Loucy (cell line): Measurements from ENCODE around the gene TRMT112.

Source experiments
- H2AFZ ChIP-seq: fragments of 200-600 bp; sonication (generic); 2 replicates; pipeline ENCODE4 v1.6.0; 2016; ENCODE audit warnings: antibody characterized with exemption, mild to moderate bottlenecking, low read length, moderate library complexity
- H3F3A ChIP-seq: fragments of 200-600 bp; 2 replicates; pipeline ENCODE4 v1.6.0; 2016; ENCODE audit warnings: antibody characterized with exemption, low read depth, mild to moderate bottlenecking
- H3K27me3 ChIP-seq: fragments of 200-600 bp; sonication (generic); 2 replicates; pipeline ENCODE4 v1.6.1; 2014; ENCODE audit warnings: low read length, mild to moderate bottlenecking; ENCODE audit not compliant: insufficient read depth, poor library complexity, severe bottlenecking
- H3K36me3 ChIP-seq: fragments of 200-600 bp; sonication (generic); 2 replicates; pipeline ENCODE4 v1.6.1; 2016; ENCODE audit warnings: low read length; ENCODE audit not compliant: insufficient read depth
- H3K4me1 ChIP-seq: fragments of 200-600 bp; sonication (generic); 2 replicates; pipeline ENCODE4 v1.5.1; 2014; ENCODE audit warnings: low read length, mild to moderate bottlenecking; ENCODE audit not compliant: insufficient read depth, poor library complexity, severe bottlenecking
- H3K4me2 ChIP-seq: fragments of 200-600 bp; sonication (generic); 2 replicates; pipeline ENCODE4 v1.6.0; 2014; ENCODE audit warnings: antibody characterized with exemption, low read length, low read depth, mild to moderate bottlenecking; ENCODE audit not compliant: poor library complexity, severe bottlenecking
- H3K4me3 ChIP-seq: fragments of 200-600 bp; sonication (generic); 2 replicates; pipeline ENCODE4 v1.5.1; 2014; ENCODE audit warnings: low read length, mild to moderate bottlenecking, mixed read lengths; ENCODE audit not compliant: poor library complexity, severe bottlenecking
- H3K79me2 ChIP-seq: fragments of 200-600 bp; sonication (generic); 2 replicates; pipeline ENCODE4 v1.6.1; 2014; ENCODE audit warnings: low read length; ENCODE audit not compliant: insufficient read depth
- H3K9ac ChIP-seq: fragments of 200-600 bp; sonication (generic); 2 replicates; pipeline ENCODE4 v1.6.0; 2014; ENCODE audit warnings: mild to moderate bottlenecking, low read depth, low read length, moderate library complexity; ENCODE audit not compliant: poor library complexity, severe bottlenecking
- H3K9me2 ChIP-seq: fragments of 200-600 bp; sonication (generic); replicated peaks from 2 replicates; pipeline ENCODE4 v1.6.1; 2016; ENCODE audit warnings: low read depth, low read length, mixed read lengths
- H3K9me3 ChIP-seq: fragments of 200-600 bp; sonication (generic); 2 replicates; pipeline ENCODE4 v1.6.1; 2014; ENCODE audit warnings: mild to moderate bottlenecking, antibody characterized with exemption, low read length, low read depth; ENCODE audit not compliant: insufficient read depth
- H4K20me1 ChIP-seq: fragments of 200-600 bp; sonication (generic); 2 replicates; pipeline ENCODE4 v1.6.0; 2014; ENCODE audit warnings: antibody characterized with exemption, low read length, mild to moderate bottlenecking; ENCODE audit not compliant: insufficient read depth, poor library complexity, severe bottlenecking
- EZH2phosphoT487 ChIP-seq: fragments of 200-600 bp; IDR thresholded peaks from 2 replicates; pipeline ENCODE4 v1.6.1; 2018; ENCODE audit warnings: antibody characterized with exemption, mild to moderate bottlenecking, moderate library complexity, borderline replicate concordance
- TF ChIP-seq, protein P1 (sequence below): fragments of 200-600 bp; sonication (generic); conservative IDR thresholded peaks from 2 replicates; pipeline ENCODE4 v1.5.1; 2014; ENCODE audit warnings: mild to moderate bottlenecking, antibody characterized with exemption, low read length

The TRMT112 gene

DNA sequence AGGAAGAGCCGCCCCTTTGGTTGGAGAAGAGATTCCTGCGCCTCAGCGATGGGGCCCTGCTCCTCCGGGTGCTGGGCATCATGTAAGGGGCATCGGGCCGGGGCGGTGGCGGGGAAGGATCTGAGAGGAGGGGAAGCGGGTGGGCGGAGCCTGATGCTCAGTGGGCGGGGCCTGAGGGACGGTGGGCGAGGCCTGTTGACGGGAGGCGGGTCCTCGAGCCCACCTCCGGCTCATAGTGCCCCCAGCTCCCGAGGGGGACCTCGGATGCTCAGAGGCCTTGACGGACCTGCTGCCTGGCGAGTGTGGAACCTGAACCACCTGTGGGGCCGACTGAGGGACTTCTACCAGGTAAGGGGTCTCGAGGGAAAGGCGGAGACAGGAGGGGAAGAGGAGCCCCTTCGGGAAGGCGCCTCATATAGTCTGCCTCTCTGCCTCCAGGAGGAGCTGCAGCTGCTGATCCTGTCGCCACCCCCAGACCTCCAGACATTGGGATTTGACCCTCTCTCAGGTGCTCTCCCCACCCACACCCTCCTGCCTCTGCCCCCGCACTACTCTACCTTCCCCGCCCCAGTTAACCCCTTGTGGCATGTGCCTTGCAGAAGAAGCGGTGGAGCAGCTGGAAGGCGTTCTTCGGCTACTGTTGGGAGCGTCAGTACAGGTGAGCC, 23.4 kb upstream of the TRMT112 start:
- TF ChIP-seq, protein P1, sequence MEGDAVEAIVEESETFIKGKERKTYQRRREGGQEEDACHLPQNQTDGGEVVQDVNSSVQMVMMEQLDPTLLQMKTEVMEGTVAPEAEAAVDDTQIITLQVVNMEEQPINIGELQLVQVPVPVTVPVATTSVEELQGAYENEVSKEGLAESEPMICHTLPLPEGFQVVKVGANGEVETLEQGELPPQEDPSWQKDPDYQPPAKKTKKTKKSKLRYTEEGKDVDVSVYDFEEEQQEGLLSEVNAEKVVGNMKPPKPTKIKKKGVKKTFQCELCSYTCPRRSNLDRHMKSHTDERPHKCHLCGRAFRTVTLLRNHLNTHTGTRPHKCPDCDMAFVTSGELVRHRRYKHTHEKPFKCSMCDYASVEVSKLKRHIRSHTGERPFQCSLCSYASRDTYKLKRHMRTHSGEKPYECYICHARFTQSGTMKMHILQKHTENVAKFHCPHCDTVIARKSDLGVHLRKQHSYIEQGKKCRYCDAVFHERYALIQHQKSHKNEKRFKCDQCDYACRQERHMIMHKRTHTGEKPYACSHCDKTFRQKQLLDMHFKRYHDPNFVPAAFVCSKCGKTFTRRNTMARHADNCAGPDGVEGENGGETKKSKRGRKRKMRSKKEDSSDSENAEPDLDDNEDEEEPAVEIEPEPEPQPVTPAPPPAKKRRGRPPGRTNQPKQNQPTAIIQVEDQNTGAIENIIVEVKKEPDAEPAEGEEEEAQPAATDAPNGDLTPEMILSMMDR, result peak; percentile 38
- TF ChIP-seq EZH2phosphoT487, result no peak
- peak overlapping the region; percentile 86 for H3K9ac ChIP-seq
- H3K4me1 ChIP-seq, result peaks cover 13% of the 10 kb centered on the region
- H3K36me3 ChIP-seq, result no peaks in the 10 kb centered on the region; the same call in 1 of the 2 replicates
- peak overlapping the region; percentile 82 for H3K4me2 ChIP-seq
- H3K79me2 ChIP-seq, result peaks cover 21% of the 10 kb centered on the region; the same call in 1 of the 2 replicates
- peaks cover 22% of the 10 kb centered on the region for H4K20me1 ChIP-seq
- no peaks in the 10 kb centered on the region for H3K9me2 ChIP-seq
- H2AFZ ChIP-seq, result peak overlapping the region; percentile 74
- H3K4me3 ChIP-seq, result peak overlapping the region; percentile 92
- no peaks in the 10 kb centered on the region for H3K9me3 ChIP-seq
- no peaks in the 10 kb centered on the region for H3F3A ChIP-seq
- no peaks in the 10 kb centered on the region for H3K27me3 ChIP-seq

DNA sequence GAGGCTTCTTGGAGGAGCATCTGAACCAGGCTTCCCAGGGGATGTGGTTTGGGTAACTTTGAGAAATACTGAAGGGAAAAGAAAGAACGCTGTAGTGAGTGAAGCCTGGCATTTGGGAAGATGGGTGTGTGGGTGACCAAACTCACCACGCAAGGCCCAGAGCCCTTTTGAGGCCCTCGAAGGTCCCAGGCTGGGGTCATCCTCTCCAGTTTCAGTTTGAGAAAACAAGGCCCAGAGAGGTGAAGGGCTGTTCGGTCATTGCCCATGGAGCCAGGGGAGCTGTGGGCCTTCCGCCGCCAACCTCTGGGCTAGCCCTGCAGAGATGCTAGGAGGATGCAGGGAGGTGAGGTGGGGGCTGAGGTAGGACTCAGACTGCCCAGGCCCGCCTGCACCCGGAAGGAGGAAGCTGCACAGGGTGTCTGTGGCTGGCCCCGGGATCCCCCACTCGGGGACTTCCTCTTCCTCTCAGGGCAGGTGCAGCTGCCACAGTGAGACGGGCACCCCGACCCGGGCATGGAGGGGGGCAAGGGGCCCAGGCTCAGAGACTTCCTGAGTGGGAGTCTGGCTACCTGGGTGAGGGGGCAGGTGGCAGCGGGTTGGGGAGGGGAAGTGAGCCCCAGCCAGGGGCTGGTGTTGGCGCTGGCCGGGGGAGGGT, 22.5 kb upstream of the TRMT112 start, which contains the start of gene CCDC88B:
TSS of gene CCDC88B (plus strand) at position 451 of the 655 bp plus-strand sequence. CDS start at position 514, 63 bp downstream.
- Histone ChIP-seq H3K4me2 (peak within 1 kb of the TSS; percentile 82), H3K27me3 (no peaks in the 10 kb centered on the region), H3K9me2 (no peaks in the 10 kb centered on the region), H3K4me1 (peaks cover 13% of the 10 kb centered on the region), H3F3A (no peaks in the 10 kb centered on the region), H3K9me3 (no peaks in the 10 kb centered on the region), H2AFZ (peak within 1 kb of the TSS; percentile 74), H4K20me1 (peaks cover 22% of the 10 kb centered on the region), H3K4me3 (peak within 1 kb of the TSS; percentile 92), H3K9ac (peak within 1 kb of the TSS; percentile 86), H3K79me2 (peaks cover 21% of the 10 kb centered on the region; the same call in 1 of the 2 replicates), H3K36me3 (no peaks in the 10 kb centered on the region)
- TF ChIP-seq, protein P1, result no peak
- TF ChIP-seq EZH2phosphoT487, result no peak

DNA sequence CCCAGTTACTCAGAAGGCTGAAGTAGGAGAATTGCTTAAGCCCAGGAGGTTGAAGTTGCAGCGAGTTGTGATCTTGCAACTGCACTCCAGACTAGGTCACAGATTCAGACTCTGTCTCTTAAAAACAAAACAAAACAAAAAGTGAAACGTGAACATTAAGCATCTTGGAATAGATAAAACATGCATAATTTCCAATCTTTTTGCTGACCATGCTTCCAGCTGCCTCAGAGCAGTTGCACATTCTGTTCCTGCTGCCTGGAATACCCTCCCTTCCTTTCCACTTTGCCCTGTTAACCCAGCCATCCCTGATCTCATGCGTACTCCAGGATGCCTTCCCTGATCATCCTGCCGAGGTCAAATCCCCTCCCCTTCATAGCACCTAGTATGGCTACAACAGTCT, 21.9 kb upstream of the TRMT112 start:
- peak overlapping the region; percentile 92 for H3K4me3 ChIP-seq
- H3K27me3 ChIP-seq, result no peaks in the 10 kb centered on the region
- no peaks in the 10 kb centered on the region for H3K9me2 ChIP-seq
- H3K4me1 ChIP-seq, result peaks cover 13% of the 10 kb centered on the region
- H3K36me3 ChIP-seq, result no peaks in the 10 kb centered on the region
- H3K9ac ChIP-seq, result peak overlapping the region; percentile 86
- TF ChIP-seq EZH2phosphoT487, result no peak
- TF ChIP-seq, protein P1, result no peak
- H3K9me3 ChIP-seq, result no peaks in the 10 kb centered on the region
- no peaks in the 10 kb centered on the region for H3F3A ChIP-seq
- peaks cover 22% of the 10 kb centered on the region for H4K20me1 ChIP-seq
- peaks cover 21% of the 10 kb centered on the region; the same call in 1 of the 2 replicates for H3K79me2 ChIP-seq
- peak overlapping the region; percentile 82 for H3K4me2 ChIP-seq
- H2AFZ ChIP-seq, result no peak overlapping the region
